Sigmoid colon (tissue), 7 donors: Measurements from ENCODE around the gene HNRNPUL1. TPM values are rescaled to one million over a fixed set of nuclear protein-coding genes. Genes with fewer than 3 reads are reported as not detected.

Experiments used
- DNase-seq: peaks from one replicate; pipeline ENCODE4 v3.0.0-alpha.2; 2019
- H3K27ac ChIP-seq, 4 donors: fragments of 200-600 bp; sonication (generic); one replicate each; pipeline ENCODE4 v1.5.1; 2016 to 2019; ENCODE audit warnings: mild to moderate bottlenecking in 1 of 4
- H3K27me3 ChIP-seq, 3 donors: fragments of 200-600 bp; sonication (generic); one replicate each; pipeline ENCODE4 v1.5.1; 2019; ENCODE audit warnings: mild to moderate bottlenecking in 1 of 3
- H3K36me3 ChIP-seq, 4 donors: fragments of 200-600 bp; sonication (generic); one replicate each; pipeline ENCODE4 v1.5.1; 2016 to 2019
- H3K4me1 ChIP-seq, 4 donors: fragments of 200-600 bp; sonication (generic); one replicate each; pipeline ENCODE4 v1.5.1; 2017 to 2019
- H3K4me3 ChIP-seq, 4 donors: fragments of 200-600 bp; sonication (generic); one replicate each; pipeline ENCODE4 v1.5.1; 2017 to 2019; ENCODE audit warnings: mild to moderate bottlenecking in 2 of 4, moderate library complexity in 1 of 4
- H3K9me3 ChIP-seq, 4 donors: fragments of 200-600 bp in 3 of 4; sonication (generic) in 3 of 4; one replicate each; pipeline versions ENCODE4 v1.5.1 to v1.6.1; 2013 to 2019
- EP300 ChIP-seq, 4 donors: sonication (generic); formaldehyde crosslinking; IDR thresholded peaks; one replicate each; pipeline ENCODE4 v1.6.1; 2017; ENCODE audit warnings: antibody characterized with exemption in 4 of 4
- POLR2A ChIP-seq, 2 donors: fragments of 450-650 bp; IDR thresholded peaks; one replicate each; pipeline ENCODE4 v1.6.1; 2016; ENCODE audit warnings: antibody characterized with exemption in 2 of 2, mild to moderate bottlenecking in 2 of 2, moderate library complexity in 2 of 2
- POLR2AphosphoS5 ChIP-seq, 4 donors: sonication (generic); formaldehyde crosslinking; IDR thresholded peaks; one replicate each; pipeline ENCODE4 v1.6.1; 2017; ENCODE audit warnings: antibody characterized with exemption in 4 of 4
- WGBS, 2 donors: extraction: QIAGEN DNeasy Blood & Tissue Kit; methylation state at CpG; one replicate each; pipeline ENCODE4 v1.1.7; 2013; 5-methylcytosine and 5-hydroxymethylcytosine counted together
- intact Hi-C: fragments of 100-400 bp; cut with DNase I; formaldehyde crosslinking; loops from one replicate; pipeline ENCODE4 v1.15.1; 2023
- polyA plus RNA-seq, 3 donors: library from polyadenylated mRNA; stranded (reverse); fragments of 200-250 nt; gene quantifications; one replicate each; pipeline ENCODE4 v1.2.3, GENCODE V29; 2013
- total RNA-seq, 4 donors: library from RNA; depleted of rRNA; stranded (reverse); fragments of >200 nt; gene quantifications; one replicate each; pipeline ENCODE4 v1.1.0, GENCODE V29; 2016
- TF ChIP-seq, protein P1 (sequence below), 4 experiments: fragments of 450-650 bp in 3 of 4; fragments of 200-600 bp in 1 of 4; IDR thresholded peaks; one replicate each; pipeline ENCODE4 v1.5.1; 2016 to 2019; ENCODE audit warnings: antibody characterized with exemption in 4 of 4, mild to moderate bottlenecking in 3 of 4, moderate library complexity in 2 of 4
- donor health status: healthy with polysubstance abuse.
- donor health status: Bipolar disorder and iron deficiency.
- donor health status: healthy.

The HNRNPUL1 gene
- total and polyA plus RNA-seq, 7 donors: 61.9 to 153 (median 129) TPM

- DNase-seq: no peak
- intact Hi-C loops: loop anchor here (5.0 kb wide), 2 partner anchors 39 to 89 kb away; partner anchors contain the start of genes CCDC97 and HNRNPUL1
- peaks cover 0 to 24% (median 8%) of the 10 kb centered on the region in 4 donors for H3K36me3 ChIP-seq
- 2 to 3% methylated on average over 22 of the region's 22 CpGs for WGBS, 2 donors
- H3K4me1 ChIP-seq: peaks cover 0 to 34% (median 24%) of the 10 kb centered on the region in 4 donors
- TF ChIP-seq POLR2A (IDR thresholded peaks at IDR 0.05): no peak
- TF ChIP-seq, protein P1, sequence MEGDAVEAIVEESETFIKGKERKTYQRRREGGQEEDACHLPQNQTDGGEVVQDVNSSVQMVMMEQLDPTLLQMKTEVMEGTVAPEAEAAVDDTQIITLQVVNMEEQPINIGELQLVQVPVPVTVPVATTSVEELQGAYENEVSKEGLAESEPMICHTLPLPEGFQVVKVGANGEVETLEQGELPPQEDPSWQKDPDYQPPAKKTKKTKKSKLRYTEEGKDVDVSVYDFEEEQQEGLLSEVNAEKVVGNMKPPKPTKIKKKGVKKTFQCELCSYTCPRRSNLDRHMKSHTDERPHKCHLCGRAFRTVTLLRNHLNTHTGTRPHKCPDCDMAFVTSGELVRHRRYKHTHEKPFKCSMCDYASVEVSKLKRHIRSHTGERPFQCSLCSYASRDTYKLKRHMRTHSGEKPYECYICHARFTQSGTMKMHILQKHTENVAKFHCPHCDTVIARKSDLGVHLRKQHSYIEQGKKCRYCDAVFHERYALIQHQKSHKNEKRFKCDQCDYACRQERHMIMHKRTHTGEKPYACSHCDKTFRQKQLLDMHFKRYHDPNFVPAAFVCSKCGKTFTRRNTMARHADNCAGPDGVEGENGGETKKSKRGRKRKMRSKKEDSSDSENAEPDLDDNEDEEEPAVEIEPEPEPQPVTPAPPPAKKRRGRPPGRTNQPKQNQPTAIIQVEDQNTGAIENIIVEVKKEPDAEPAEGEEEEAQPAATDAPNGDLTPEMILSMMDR (IDR thresholded peaks at IDR 0.05): no peak
- no peaks in the 10 kb centered on the region for H3K27me3 ChIP-seq
- H3K27ac ChIP-seq: peak overlapping the region; percentile 87 to 95 (median 94)
- no peaks in the 10 kb centered on the region for H3K9me3 ChIP-seq
- H3K4me3 ChIP-seq: peak overlapping the region; percentile 74 to 85 (median 77)
Measured at GRCh38 chr19:41350735-41351338, 86.7 kb downstream of the HNRNPUL1 start.

- WGBS, 2 donors: 0 to 1% methylated on average over 58 of the region's 58 CpGs
- H3K27me3 ChIP-seq: no peaks in the 10 kb centered on the region
- peak overlapping the region; percentile 74 to 85 (median 77) for H3K4me3 ChIP-seq
- TF ChIP-seq EP300 (IDR thresholded peaks at IDR 0.05) (no peak), POLR2AphosphoS5 (IDR thresholded peaks at IDR 0.05) (peak in 2 of 4 donors; percentile 60 to 65)
- no peaks in the 10 kb centered on the region for H3K9me3 ChIP-seq
- peaks cover 0 to 17% (median 8%) of the 10 kb centered on the region in 4 donors for H3K36me3 ChIP-seq
- H3K4me1 ChIP-seq: peaks cover 0 to 34% (median 24%) of the 10 kb centered on the region in 4 donors
- intact Hi-C loops: loop anchor here (2.0 to 5.0 kb wide), 4 partner anchors 27 to 89 kb away; partner anchors contain the start of genes BCKDHA, CCDC97, EXOSC5 and HNRNPUL1
- DNase-seq: peak; percentile 82
- H3K27ac ChIP-seq: peak overlapping the region; percentile 87 to 95 (median 94)
Measured at GRCh38 chr19:41351339-41352245, 87.4 kb downstream of the HNRNPUL1 start.

- H3K4me3 ChIP-seq: peak overlapping the region; percentile 74 to 85 (median 77)
- no peaks in the 10 kb centered on the region for H3K27me3 ChIP-seq
- 0 to 2% methylated on average over 12 of the region's 12 CpGs for WGBS, 2 donors
- no peaks in the 10 kb centered on the region for H3K9me3 ChIP-seq
- H3K27ac ChIP-seq: peak overlapping the region; percentile 87 to 95 (median 94)
- peaks cover 0 to 10% (median 5%) of the 10 kb centered on the region in 4 donors for H3K36me3 ChIP-seq
- no peak for DNase-seq
- intact Hi-C loops: loop anchor here (2.0 to 5.0 kb wide), 4 partner anchors 27 to 90 kb away; partner anchors contain the start of genes BCKDHA, CCDC97, EXOSC5 and HNRNPUL1
- TF ChIP-seq, protein P1 (IDR thresholded peaks at IDR 0.05): no peak
- no peak for TF ChIP-seq POLR2AphosphoS5 (IDR thresholded peaks at IDR 0.05)
- no peak for TF ChIP-seq POLR2A (IDR thresholded peaks at IDR 0.05)
- no peak for TF ChIP-seq EP300 (IDR thresholded peaks at IDR 0.05)
- H3K4me1 ChIP-seq: peaks cover 0 to 34% (median 24%) of the 10 kb centered on the region in 4 donors
Measured at GRCh38 chr19:41352279-41352608, 88.1 kb downstream of the HNRNPUL1 start.

DNA sequence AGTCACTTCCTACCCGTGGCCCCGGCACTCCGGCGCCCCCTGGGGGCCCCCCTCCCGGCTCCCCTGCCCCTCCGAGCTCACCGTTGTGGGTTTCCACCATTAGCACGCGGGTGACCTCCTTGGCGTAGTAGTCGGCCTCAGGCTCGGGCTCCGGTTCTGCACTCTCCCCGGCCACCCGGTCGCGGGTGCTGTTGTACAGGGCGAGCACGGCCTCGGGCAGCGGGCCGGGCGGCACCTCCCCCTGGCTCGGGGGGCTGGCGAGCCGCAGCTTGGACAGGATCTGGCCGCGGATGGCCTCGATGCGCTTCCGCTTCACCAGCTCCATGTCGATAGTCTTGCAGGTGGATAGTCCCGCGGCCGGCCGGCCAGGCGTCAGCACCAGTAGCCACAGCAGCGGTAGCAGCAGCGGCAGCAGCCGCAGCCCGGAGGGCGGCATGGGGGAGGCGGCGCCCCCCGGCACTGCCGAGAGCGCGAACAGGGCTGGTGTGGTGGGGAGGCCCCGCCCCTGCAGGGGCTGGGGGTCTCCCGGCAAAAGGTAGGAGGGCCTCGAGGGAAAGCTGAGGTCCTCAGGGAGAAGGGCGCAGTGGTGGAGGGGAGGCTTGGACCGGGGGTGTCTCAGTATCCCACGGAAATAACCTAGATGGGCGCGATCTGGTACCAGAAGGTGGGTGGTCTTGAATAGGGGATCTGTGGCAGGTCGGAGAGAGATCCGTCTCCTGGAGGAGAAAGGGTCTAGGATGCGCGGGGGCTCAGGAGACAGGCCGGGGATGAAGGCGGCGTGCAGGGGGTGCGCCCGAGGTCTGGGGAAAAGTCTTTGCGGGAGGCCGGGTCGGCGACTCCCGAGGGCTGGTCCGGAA, 88.7 kb downstream of the HNRNPUL1 start:
- peak overlapping the region; percentile 87 to 95 (median 94) for H3K27ac ChIP-seq
- peak; percentile 83 for DNase-seq
- H3K4me3 ChIP-seq: peak overlapping the region; percentile 74 to 85 (median 77)
- H3K9me3 ChIP-seq: no peaks in the 10 kb centered on the region
- H3K27me3 ChIP-seq: no peaks in the 10 kb centered on the region
- H3K4me1 ChIP-seq: peaks cover 0 to 34% (median 24%) of the 10 kb centered on the region in 4 donors
- TF ChIP-seq, protein P1 (IDR thresholded peaks at IDR 0.05): peak in 1 of 4 experiments; percentile 37
- peak in 1 of 4 donors; percentile 18 for TF ChIP-seq POLR2AphosphoS5 (IDR thresholded peaks at IDR 0.05)
- no peak for TF ChIP-seq POLR2A (IDR thresholded peaks at IDR 0.05)
- TF ChIP-seq EP300 (IDR thresholded peaks at IDR 0.05): no peak
- WGBS, 2 donors: 1% methylated on average over 71 of the region's 71 CpGs
- H3K36me3 ChIP-seq: peaks cover 0 to 4% (median 2%) of the 10 kb centered on the region in 4 donors
- intact Hi-C loops: loop anchor here (2.0 to 5.0 kb wide), 4 partner anchors 28 to 91 kb away; partner anchors contain the start of genes BCKDHA, CCDC97, EXOSC5 and HNRNPUL1
